H1 (cell line): ENCODE measurements around the gene NDUFAB1. TPM values are rescaled to one million over a fixed set of nuclear protein-coding genes. Genes with fewer than 3 reads are reported as not detected.

Experiments used
- RXRA ChIP-seq: IDR thresholded peaks from 2 replicates; pipeline ENCODE4 v1.6.1; 2011; ENCODE audit warnings: low read depth, mild to moderate bottlenecking, low read length, moderate library complexity; ENCODE audit not compliant: insufficient read depth
- SUZ12 ChIP-seq: fragments of 200-600 bp; sonication (generic); IDR thresholded peaks from 2 replicates; pipeline ENCODE4 v1.6.1; 2012; ENCODE audit warnings: mild to moderate bottlenecking, inconsistent platforms, low read length, moderate library complexity, mixed read lengths
- YY1 ChIP-seq: IDR thresholded peaks from 2 replicates; pipeline ENCODE4 v1.6.1; 2011; ENCODE audit warnings: low read depth, mild to moderate bottlenecking, low read length
- polyA plus RNA-seq, 7 experiments: library from polyadenylated mRNA; depleted of rRNA in 3 of 7; stranded (reverse) in 5 of 7; unstranded in 2 of 7; fragments of >200 nt in 5 of 7; fragments of 200-250 nt in 2 of 7; gene quantifications; 1 replicate in 5 of 7; 2 replicates in 1 of 7; 4 replicates in 1 of 7; pipeline versions ENCODE4 v1.2.1 to v1.2.3, GENCODE V29; 2011 to 2013; ENCODE audit warnings: missing spikeins in 2 of 7, mixed read lengths in 2 of 7
- total RNA-seq: library from RNA; stranded (reverse); fragmentation: NEBNext Ultra II Directional; extraction: Animal tissue kit (Norgen Biotek cat#: 25700); gene quantifications from 2 replicates; pipeline ENCODE4 v1.2.1, GENCODE V29; 2021
- TF ChIP-seq, protein P1 (sequence below): fragments of 300-600 bp; sonication (generic); IDR thresholded peaks from 2 replicates; pipeline ENCODE4 v1.7.1; 2012; ENCODE audit warnings: low read length, moderate library complexity, mild to moderate bottlenecking, inconsistent platforms; ENCODE audit not compliant: insufficient replicate concordance

Gene NDUFAB1
- total and polyA plus RNA-seq, 2 of the 8 experiments (the other 6 are each of a cell fraction or from before 2014, with no cell fraction given), result 135 to 294 TPM

DNA sequence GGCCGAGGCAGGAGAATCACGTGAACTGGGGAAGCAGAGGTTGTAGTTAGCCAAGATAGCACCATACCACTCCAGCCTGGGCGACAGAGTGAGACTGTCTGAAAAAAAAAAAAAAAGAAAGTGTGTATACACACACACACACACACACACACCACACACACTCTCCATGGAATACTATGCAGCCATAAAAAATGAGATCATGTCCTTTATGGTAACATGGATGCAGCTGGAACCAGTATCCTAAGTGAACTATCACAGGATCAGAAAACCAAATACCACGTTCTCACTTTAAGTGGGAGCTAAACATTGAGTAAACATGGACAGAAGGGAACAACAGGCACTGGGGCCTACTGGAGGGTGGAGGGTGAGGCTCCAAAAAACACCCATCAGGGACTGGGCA lies 16.7 kb downstream of the NDUFAB1 start (continued):
- TF ChIP-seq, protein P1, sequence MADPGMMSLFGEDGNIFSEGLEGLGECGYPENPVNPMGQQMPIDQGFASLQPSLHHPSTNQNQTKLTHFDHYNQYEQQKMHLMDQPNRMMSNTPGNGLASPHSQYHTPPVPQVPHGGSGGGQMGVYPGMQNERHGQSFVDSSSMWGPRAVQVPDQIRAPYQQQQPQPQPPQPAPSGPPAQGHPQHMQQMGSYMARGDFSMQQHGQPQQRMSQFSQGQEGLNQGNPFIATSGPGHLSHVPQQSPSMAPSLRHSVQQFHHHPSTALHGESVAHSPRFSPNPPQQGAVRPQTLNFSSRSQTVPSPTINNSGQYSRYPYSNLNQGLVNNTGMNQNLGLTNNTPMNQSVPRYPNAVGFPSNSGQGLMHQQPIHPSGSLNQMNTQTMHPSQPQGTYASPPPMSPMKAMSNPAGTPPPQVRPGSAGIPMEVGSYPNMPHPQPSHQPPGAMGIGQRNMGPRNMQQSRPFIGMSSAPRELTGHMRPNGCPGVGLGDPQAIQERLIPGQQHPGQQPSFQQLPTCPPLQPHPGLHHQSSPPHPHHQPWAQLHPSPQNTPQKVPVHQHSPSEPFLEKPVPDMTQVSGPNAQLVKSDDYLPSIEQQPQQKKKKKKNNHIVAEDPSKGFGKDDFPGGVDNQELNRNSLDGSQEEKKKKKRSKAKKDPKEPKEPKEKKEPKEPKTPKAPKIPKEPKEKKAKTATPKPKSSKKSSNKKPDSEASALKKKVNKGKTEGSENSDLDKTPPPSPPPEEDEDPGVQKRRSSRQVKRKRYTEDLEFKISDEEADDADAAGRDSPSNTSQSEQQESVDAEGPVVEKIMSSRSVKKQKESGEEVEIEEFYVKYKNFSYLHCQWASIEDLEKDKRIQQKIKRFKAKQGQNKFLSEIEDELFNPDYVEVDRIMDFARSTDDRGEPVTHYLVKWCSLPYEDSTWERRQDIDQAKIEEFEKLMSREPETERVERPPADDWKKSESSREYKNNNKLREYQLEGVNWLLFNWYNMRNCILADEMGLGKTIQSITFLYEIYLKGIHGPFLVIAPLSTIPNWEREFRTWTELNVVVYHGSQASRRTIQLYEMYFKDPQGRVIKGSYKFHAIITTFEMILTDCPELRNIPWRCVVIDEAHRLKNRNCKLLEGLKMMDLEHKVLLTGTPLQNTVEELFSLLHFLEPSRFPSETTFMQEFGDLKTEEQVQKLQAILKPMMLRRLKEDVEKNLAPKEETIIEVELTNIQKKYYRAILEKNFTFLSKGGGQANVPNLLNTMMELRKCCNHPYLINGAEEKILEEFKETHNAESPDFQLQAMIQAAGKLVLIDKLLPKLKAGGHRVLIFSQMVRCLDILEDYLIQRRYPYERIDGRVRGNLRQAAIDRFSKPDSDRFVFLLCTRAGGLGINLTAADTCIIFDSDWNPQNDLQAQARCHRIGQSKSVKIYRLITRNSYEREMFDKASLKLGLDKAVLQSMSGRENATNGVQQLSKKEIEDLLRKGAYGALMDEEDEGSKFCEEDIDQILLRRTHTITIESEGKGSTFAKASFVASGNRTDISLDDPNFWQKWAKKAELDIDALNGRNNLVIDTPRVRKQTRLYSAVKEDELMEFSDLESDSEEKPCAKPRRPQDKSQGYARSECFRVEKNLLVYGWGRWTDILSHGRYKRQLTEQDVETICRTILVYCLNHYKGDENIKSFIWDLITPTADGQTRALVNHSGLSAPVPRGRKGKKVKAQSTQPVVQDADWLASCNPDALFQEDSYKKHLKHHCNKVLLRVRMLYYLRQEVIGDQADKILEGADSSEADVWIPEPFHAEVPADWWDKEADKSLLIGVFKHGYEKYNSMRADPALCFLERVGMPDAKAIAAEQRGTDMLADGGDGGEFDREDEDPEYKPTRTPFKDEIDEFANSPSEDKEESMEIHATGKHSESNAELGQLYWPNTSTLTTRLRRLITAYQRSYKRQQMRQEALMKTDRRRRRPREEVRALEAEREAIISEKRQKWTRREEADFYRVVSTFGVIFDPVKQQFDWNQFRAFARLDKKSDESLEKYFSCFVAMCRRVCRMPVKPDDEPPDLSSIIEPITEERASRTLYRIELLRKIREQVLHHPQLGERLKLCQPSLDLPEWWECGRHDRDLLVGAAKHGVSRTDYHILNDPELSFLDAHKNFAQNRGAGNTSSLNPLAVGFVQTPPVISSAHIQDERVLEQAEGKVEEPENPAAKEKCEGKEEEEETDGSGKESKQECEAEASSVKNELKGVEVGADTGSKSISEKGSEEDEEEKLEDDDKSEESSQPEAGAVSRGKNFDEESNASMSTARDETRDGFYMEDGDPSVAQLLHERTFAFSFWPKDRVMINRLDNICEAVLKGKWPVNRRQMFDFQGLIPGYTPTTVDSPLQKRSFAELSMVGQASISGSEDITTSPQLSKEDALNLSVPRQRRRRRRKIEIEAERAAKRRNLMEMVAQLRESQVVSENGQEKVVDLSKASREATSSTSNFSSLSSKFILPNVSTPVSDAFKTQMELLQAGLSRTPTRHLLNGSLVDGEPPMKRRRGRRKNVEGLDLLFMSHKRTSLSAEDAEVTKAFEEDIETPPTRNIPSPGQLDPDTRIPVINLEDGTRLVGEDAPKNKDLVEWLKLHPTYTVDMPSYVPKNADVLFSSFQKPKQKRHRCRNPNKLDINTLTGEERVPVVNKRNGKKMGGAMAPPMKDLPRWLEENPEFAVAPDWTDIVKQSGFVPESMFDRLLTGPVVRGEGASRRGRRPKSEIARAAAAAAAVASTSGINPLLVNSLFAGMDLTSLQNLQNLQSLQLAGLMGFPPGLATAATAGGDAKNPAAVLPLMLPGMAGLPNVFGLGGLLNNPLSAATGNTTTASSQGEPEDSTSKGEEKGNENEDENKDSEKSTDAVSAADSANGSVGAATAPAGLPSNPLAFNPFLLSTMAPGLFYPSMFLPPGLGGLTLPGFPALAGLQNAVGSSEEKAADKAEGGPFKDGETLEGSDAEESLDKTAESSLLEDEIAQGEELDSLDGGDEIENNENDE, result no peak
- TF ChIP-seq SUZ12, result no peak
- no peak for TF ChIP-seq RXRA
- no peak for TF ChIP-seq YY1
- TF ChIP-seq, all 59 proteins: peak for 0
